RPMI8226 (cell line): ENCODE results near the gene HADHA.
"Not testable (repeated sequence)": the region's sequence is repeated elsewhere in the genome, so short reads cannot be mapped to it uniquely, and the experiment has no call there.

Experiments
- DNase-seq: peaks from one replicate; pipeline ENCODE4 v3.0.0-alpha.2; 2015

Gene HADHA

GRCh38 chr2:26244309-26245230 lies at the start of gene HADHA, which contains the start of gene HADHB:
Gene HADHA, minus strand, starts transcription at chr2:26244632. Its CDS starts 36 bp downstream, at chr2:26244596.
Gene HADHB, plus strand, starts transcription at chr2:26244939. Its CDS starts 9,316 bp downstream, at chr2:26254255.
- DNase-seq: peak; percentile 92

DNA sequence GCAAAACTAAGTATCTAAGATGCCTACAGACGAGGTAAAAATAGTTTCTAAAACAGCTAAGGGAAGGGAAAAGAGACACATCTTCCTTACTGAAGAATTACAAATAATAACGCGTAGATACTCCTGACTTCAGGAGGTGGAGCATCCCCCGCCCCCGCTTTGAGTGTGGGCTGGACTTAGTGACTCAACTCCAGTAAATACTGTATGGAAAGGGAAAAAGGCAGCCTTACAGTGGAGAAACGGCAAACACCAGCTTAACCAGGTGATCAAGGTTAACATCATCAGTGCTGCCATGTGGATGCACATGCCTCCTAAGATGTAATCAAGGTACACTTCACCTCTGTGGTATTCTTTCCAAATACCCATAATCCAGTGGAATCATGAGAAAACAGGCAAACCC lies 48.2 kb upstream of the HADHA start:
- no peak for DNase-seq

DNA sequence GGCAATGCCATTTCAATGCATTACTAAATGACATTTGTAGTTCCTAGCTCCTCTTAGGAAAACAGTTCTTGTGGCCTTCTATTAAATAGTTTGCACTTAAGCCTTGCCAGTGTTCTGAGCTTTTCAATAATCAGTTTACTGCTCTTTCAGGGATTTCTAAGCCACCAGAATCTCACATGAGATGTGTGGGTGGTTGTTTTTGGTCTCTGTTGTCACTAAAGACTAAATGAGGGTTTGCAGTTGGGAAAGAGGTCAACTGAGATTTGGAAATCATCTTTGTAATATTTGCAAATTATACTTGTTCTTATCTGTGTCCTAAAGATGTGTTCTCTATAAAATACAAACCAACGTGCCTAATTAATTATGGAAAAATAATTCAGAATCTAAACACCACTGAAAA lies 45.6 kb upstream of the HADHA start:
- DNase-seq: no peak

DNA sequence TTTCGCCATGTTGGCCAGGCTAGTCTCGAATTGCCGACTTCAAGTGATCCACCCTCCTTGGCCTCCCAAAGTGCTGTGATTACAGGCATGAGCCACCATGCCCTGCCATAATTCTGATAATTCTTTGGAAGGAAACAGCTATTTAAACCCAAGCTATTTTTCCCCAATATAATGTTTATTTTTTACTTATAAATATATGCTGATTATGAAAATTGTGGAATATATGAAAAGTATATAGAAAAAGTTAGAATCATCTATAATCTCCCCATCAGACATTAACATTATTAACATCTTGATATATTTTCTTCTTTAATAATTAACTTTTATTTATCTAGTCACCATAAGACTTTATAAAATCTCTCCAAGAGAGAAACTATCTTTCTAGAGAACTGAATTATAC lies 41.5 kb upstream of the HADHA start:
- DNase-seq: no peak

- no peak for DNase-seq
Observed at GRCh38 chr2:26284132-26284531, 39.7 kb upstream of the HADHA start.

GRCh38 chr2:26283606-26284005 lies 39.2 kb upstream of the HADHA start:
- DNase-seq: no peak

DNA sequence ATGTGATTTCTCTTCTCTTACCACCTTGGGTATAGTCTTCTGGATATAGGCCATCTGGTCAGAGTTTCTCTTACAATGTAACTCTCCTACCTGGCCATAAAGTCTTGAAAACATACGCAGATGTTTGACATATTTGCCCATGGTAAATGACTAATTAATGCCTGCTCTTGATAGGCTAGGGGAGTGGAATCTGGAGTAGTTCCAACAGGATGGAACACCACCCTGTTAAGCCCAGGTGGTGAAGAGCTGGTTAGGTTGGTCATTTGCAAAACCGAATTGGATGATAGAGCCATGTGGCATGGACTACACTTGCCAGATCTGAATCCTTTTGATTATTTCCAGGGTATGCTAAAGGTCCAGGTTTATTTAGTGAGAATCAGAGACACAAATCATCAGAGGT lies 36.8 kb upstream of the HADHA start:
- no peak for DNase-seq

DNA sequence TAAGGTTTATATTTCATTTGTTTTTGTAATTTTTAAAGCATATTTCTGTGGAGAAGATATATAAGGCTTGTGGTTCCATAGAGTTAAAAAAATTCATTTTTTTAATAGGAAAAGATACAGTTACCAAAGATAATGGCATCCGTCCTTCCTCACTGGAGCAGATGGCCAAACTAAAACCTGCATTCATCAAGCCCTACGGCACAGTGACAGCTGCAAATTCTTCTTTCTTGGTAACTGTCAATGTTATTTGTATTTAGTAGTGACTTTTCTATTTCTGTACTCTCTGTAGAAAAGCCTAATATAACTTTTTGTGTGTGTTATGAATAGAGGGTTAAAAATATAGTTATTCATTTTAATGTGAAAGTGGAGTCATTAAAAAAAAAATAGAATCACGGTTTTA lies 35.5 kb upstream of the HADHA start:
- no peak for DNase-seq

GRCh38 chr2:26276484-26277227 lies 32.2 kb upstream of the HADHA start:
- no peak for DNase-seq

DNA sequence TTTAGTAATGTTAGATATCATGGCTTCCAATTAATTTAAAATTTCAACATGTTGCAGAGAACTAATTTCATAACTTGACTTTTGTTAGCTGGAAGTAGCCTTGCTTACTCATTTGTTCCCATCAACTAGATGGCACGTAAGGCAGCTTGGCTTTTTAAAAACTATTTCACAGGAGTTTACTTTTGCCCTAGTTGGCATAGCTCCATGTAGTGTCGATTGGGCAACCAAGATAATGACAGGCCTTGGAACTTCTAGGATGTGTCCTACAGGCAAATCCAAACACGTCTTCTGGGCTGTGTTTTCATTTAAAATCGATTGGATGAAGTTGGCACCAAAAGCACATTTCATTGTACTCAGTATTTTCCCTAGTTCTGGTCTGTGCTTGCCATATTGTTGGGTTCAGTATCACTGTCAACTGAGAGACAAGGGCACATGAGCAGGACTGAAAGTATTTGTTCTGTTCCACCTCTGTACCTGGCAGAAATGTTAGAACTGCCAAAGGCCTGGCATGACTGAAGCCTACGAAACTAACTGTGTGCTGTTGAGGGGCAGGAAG lies 29.7 kb upstream of the HADHA start:
- DNase-seq: no peak

DNA sequence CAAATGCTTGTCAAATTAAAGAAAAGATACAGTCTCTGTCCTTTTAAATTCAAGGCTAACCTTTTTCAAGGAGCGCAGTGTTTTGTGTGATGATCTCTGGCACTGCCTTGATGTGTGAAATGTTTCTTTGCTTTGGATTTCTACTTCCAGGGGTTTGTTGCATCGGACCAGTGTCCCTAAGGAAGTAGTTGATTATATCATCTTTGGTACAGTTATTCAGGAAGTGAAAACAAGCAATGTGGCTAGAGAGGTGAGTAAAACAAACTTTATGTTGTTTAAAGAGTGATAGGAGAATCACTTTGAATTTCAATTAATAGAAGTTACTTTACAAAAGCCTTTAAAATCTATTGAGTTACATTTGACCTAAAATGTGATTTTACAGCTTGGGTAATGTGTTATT lies 29.1 kb upstream of the HADHA start:
- DNase-seq: no peak

DNA sequence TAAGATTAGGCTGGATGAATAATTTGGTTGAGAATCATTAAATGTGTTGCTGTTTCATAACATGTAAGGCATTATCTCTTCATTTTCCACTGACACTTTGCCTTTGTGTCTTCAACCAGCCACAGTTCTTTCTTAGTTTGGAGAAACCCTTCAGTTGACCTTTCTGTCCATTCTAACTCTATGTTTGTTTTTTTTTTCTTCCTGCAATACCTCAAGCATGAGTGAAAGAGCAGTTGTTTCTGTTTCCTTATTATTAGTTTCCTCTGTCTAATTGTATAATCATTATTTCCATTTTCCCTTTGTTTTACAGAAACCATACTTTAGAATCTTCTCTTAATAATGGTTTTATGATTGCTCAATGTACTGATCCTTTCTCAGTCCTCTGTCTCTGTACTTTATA lies 25.9 kb upstream of the HADHA start:
- DNase-seq: no peak

DNA sequence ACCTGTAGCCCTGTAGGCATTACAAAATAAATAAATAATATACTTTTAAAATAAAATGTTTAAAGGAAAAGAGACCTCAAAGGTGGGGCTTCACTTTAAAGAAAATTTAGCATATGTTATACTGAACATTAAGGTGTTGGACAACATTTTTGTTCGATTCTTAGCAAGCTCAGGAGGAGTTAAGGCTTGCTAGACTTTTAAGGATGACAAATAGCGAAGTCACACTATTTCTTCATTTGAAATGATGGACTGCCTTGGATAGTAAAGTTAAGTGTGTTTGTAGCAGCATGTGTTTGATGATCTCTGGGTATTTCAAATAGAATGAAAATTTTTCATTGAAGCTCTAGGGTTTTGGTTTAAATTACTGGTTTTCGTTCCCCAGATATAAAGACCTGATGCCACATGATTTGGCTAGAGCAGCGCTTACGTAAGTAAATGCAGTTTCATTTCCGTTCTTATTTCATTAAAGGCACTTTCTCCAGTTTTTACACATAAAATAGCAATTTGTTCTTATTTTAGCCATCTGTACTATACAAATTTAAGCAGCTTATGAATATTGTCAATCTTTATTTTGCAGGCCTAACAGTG lies 25.2 kb upstream of the HADHA start:
- DNase-seq: no peak

GRCh38 chr2:26268670-26269385 lies 24.4 kb upstream of the HADHA start:
- not testable (repeated sequence) for DNase-seq

- no peak for DNase-seq
Observed at GRCh38 chr2:26268213-26268612, 23.8 kb upstream of the HADHA start.

DNA sequence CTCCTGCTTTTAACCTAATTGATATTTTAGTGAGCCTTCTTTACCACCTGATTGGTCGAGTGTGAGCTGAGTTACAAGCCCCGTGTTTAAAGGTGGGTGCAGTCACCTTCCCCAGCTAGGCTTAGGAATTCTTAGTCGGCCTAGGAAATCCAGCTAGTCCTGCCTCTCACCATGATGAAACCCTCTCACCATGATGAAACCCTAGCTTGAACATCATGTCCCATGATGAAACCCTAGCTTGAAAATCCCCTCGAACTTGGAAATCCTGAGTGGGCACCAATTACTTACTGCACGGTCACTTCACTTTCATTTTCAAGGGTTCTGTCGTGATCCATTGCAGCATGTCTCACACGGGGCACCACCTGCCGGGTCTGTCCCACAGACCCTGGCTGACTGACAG lies 14.4 kb upstream of the HADHA start:
- DNase-seq: not testable (repeated sequence)

DNA sequence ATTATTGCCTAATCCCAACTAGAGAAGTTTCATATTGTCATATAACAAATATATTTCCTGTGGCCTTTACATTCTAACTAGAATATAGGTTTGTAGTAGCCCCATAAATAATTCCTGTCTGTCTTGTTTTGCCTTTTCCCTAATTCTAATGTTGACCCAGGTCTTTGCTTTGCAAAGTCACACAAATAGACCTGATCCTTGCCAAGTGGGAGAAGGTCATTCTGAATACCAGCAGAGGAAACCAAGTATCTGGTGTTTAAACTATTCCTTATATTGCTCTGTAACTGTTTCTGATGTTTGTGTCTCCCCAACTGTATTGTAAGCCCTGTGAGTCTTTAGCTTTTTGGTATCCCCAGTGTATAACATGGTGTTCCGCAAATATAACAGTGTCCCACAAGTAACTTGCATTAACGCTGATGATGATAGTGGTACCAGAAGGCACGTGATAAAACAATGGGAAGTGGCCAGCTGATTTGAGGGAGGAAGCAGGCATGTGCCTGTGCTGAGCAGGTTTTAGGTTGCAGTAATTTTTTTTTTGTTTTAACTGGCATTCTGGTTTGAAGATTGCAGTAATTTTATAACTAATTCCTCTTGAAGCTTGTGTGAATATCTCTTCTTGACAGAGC lies 11.4 kb upstream of the HADHA start:
- no peak for DNase-seq

- DNase-seq: peak; percentile 28
Observed at GRCh38 chr2:26251893-26252292, 7.5 kb upstream of the HADHA start.

- no peak for DNase-seq
Observed at GRCh38 chr2:26249625-26250024, 5.2 kb upstream of the HADHA start.

DNA sequence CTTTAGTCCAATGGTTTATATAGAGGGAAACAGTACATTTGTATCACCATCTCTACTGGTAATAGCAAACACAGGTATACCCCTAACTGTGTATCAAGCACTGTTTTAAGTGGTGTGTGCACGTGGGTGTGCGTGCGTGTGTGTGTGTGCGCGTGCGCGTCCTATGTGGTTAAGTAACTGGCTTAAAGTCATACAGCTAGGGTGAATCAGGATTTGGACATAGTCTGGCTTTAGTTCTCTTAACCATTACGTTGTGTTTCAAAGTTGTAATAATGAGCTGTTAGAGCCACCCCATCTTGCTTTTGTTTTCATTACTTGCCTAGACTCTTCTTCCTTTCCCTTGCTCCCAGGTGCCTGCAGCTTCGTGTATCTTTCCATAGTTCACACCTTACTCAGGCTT lies 2.4 kb upstream of the HADHA start:
- DNase-seq: no peak

DNA sequence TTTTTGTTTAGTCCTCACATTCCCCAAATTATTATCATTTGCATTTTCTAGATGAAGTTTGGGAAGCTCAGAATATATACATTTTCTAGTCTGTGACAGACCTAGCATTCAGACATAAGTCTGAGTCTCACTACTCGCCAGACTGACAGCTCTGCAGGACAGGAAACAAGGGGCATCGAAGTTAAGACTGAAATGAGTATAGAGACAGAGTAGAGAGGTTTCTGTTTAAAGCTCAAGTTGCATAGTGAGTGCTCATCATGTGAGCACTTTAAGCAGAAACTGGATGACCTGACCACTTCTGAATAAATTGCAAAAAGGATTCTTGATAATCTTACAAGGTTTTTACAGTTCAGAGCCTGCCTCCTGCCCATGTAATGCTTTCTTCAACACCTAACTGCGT lies 1.4 kb upstream of the HADHA start:
- peak; percentile 26 for DNase-seq

DNA sequence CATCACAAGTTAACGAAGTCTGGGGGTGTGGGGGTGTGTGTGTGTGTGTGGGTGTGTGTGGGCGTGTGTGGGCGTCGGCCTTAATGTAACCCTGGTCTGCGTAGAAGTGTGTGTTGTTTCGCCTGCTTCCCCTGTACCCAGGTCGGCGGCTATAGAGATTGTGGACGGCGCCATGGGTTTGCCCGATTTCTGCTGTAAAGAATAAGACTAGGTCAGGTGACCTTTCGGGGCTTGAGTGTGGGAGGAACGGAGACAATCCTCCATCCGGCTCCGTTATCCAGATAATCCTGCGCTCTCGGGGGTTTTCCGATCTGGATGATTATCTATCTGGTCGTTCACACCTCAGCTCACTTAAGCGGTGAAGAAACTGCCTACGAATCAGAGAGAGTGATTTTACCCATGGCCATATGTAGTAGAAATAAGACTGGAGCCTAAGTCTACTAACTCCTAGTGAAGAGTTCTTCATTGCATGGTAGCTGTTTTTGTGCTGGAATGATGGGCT lies 850 bp upstream of the HADHA start:
- DNase-seq: peak; percentile 42
